MM.1S (cell line): ENCODE measurements around the gene CCDC17.

Experiments used
- EZH2 ChIP-seq: fragments of 300-600 bp; sonication (generic); optimal IDR thresholded peaks from 2 replicates; pipeline ENCODE3; 2017; ENCODE audit warnings: low read depth, mild to moderate bottlenecking, antibody characterized with exemption, low read length, mixed read lengths
- EZH2phosphoT487 ChIP-seq: fragments of 300-600 bp; sonication (generic); IDR thresholded peaks from 2 replicates; pipeline ENCODE4 v1.6.1; 2018; ENCODE audit warnings: antibody characterized with exemption, low read length
- TF ChIP-seq, protein P1 (sequence below): fragments of 300-600 bp; sonication (generic); IDR thresholded peaks from 2 replicates; pipeline ENCODE4 v1.5.1; 2016; ENCODE audit warnings: antibody characterized with exemption, low read length, mixed read lengths

DNA sequence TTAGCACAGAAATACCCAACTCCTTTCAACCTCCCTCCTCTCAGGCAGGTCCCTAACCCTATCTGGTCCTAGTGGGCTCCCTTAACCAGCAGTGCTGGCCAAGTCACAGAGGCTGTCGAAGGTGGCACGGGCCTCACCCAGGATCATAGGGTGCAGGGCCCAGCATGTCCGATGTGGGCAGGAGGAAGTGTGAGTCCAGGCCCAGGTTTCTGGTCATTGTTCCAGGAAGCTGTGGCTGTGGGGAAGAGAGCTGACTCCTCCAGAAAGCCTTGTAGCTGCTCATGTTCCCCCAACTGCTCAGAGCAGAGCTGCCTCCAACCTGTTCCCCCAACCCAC lies 2.4 kb downstream of the CCDC17 start:
- TF ChIP-seq EZH2phosphoT487 (no peak), EZH2 (no peak)
- TF ChIP-seq, protein P1, sequence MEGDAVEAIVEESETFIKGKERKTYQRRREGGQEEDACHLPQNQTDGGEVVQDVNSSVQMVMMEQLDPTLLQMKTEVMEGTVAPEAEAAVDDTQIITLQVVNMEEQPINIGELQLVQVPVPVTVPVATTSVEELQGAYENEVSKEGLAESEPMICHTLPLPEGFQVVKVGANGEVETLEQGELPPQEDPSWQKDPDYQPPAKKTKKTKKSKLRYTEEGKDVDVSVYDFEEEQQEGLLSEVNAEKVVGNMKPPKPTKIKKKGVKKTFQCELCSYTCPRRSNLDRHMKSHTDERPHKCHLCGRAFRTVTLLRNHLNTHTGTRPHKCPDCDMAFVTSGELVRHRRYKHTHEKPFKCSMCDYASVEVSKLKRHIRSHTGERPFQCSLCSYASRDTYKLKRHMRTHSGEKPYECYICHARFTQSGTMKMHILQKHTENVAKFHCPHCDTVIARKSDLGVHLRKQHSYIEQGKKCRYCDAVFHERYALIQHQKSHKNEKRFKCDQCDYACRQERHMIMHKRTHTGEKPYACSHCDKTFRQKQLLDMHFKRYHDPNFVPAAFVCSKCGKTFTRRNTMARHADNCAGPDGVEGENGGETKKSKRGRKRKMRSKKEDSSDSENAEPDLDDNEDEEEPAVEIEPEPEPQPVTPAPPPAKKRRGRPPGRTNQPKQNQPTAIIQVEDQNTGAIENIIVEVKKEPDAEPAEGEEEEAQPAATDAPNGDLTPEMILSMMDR, result no peak
